ENCODE data around the gene USP11.

DNA sequence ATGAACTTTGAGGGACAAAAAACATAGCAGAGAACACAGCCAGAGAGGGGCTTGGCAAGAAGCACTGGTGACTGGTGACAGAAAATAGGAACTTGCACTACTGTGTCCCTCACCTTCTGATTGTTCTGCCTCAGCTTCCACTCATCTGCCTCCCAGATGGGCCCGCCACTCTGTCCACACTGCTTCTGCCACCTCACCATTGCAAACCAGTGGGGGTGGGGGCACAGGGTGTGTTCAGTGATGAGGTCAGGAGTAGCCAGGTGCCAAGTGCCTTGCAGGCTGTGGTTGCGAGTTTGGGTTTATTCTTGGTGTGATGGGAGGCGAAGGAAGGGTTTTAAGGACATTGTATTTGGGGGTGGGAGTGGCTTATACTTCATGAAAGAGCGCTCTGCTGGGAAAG, 48.3 kb upstream of the USP11 start:
- TF ChIP-seq, protein P1, sequence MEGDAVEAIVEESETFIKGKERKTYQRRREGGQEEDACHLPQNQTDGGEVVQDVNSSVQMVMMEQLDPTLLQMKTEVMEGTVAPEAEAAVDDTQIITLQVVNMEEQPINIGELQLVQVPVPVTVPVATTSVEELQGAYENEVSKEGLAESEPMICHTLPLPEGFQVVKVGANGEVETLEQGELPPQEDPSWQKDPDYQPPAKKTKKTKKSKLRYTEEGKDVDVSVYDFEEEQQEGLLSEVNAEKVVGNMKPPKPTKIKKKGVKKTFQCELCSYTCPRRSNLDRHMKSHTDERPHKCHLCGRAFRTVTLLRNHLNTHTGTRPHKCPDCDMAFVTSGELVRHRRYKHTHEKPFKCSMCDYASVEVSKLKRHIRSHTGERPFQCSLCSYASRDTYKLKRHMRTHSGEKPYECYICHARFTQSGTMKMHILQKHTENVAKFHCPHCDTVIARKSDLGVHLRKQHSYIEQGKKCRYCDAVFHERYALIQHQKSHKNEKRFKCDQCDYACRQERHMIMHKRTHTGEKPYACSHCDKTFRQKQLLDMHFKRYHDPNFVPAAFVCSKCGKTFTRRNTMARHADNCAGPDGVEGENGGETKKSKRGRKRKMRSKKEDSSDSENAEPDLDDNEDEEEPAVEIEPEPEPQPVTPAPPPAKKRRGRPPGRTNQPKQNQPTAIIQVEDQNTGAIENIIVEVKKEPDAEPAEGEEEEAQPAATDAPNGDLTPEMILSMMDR (IDR thresholded peaks at IDR 0.05), result no peak
- no peak for TF ChIP-seq EZH2 (IDR thresholded peaks at IDR 0.05)

Measured in neural progenitor cell (in vitro differentiated cells).